ENCODE results near the gene KRIT1.

DNA sequence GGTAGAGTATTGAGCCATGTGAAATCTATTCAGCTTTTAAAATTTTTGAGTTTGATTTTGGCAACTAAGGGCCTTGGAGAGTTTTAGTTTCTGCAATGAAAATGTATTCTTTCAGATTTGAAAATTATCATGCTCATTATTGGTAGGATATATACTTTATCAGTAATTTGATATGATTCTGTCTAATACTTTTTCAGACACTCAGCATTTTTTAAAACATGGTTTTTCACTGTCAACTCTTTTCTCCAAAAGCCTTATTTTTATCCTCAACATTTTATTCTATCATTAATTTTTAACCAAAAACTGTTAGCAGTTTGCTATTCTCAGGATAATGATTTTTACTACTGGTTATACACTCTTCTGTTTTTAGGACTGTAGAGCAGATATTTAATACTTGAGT, 4.9 kb upstream of the KRIT1 start:
- TF ChIP-seq POLR2A (IDR thresholded peaks at IDR 0.05) (no peak), POLR2AphosphoS5 (IDR thresholded peaks at IDR 0.05) (no peak)
- TF ChIP-seq, protein P1, sequence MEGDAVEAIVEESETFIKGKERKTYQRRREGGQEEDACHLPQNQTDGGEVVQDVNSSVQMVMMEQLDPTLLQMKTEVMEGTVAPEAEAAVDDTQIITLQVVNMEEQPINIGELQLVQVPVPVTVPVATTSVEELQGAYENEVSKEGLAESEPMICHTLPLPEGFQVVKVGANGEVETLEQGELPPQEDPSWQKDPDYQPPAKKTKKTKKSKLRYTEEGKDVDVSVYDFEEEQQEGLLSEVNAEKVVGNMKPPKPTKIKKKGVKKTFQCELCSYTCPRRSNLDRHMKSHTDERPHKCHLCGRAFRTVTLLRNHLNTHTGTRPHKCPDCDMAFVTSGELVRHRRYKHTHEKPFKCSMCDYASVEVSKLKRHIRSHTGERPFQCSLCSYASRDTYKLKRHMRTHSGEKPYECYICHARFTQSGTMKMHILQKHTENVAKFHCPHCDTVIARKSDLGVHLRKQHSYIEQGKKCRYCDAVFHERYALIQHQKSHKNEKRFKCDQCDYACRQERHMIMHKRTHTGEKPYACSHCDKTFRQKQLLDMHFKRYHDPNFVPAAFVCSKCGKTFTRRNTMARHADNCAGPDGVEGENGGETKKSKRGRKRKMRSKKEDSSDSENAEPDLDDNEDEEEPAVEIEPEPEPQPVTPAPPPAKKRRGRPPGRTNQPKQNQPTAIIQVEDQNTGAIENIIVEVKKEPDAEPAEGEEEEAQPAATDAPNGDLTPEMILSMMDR (IDR thresholded peaks at IDR 0.05 in 8 of 11, conservative IDR thresholded peaks at IDR 0.05 in 3 of 11), result no peak

Data from spleen (tissue), 7 donors.